GM23338 (cell line): ENCODE results near the gene DBF4B. TPM values are rescaled to one million over a fixed set of nuclear protein-coding genes. Genes with fewer than 3 reads are reported as not detected.
A peak's percentile ranks its signal among the peaks of the same experiment; 100 is the strongest.

Experiments used
- ATAC-seq: fragments of 200-7000 bp; cut with Tn5 transposase; 3 replicates; pipeline ENCODE4 v1.9.1; 2020
- DNase-seq: peaks from one replicate; pipeline ENCODE4 v3.0.0-alpha.2; 2015; ENCODE audit warnings: low spot score
- H2AFZ ChIP-seq: fragments of 200-600 bp; sonication (generic); 2 replicates; pipeline ENCODE4 v1.8.0; 2016; ENCODE audit warnings: antibody characterized with exemption, mild to moderate bottlenecking, moderate library complexity
- H3F3A ChIP-seq: fragments of 200-600 bp; sonication (generic); replicated peaks from 2 replicates; pipeline ENCODE4 v1.8.0; 2017; ENCODE audit warnings: antibody characterized with exemption, mixed run types, low read depth
- H3K27ac ChIP-seq: fragments of 200-600 bp; sonication (generic); 2 replicates; pipeline ENCODE4 v1.6.1; 2016; ENCODE audit warnings: low read depth
- H3K27me3 ChIP-seq: fragments of 200-600 bp; sonication (generic); 2 replicates; pipeline ENCODE4 v1.8.0; 2016; ENCODE audit warnings: mild to moderate bottlenecking, mixed run types, moderate library complexity; ENCODE audit not compliant: insufficient read depth
- H3K36me3 ChIP-seq: fragments of 200-600 bp; sonication (generic); 2 replicates; pipeline ENCODE4 v1.8.0; 2016; ENCODE audit warnings: mild to moderate bottlenecking; ENCODE audit not compliant: insufficient read depth
- H3K4me1 ChIP-seq: fragments of 200-600 bp; sonication (generic); 2 replicates; pipeline ENCODE4 v1.8.0; 2016; ENCODE audit warnings: mild to moderate bottlenecking, moderate library complexity; ENCODE audit not compliant: insufficient read depth
- H3K4me2 ChIP-seq: fragments of 200-600 bp; sonication (generic); 2 replicates; pipeline ENCODE4 v1.7.1; 2017; ENCODE audit warnings: mixed run types
- H3K4me3 ChIP-seq: fragments of 200-600 bp; sonication (generic); 2 replicates; pipeline ENCODE4 v1.6.1; 2016; ENCODE audit warnings: mixed run types
- H3K79me2 ChIP-seq: fragments of 200-600 bp; sonication (generic); replicated peaks from 2 replicates; pipeline ENCODE4 v1.8.0; 2017; ENCODE audit warnings: mild to moderate bottlenecking; ENCODE audit not compliant: insufficient read depth
- H3K9me2 ChIP-seq: fragments of 200-600 bp; sonication (generic); 2 replicates; pipeline ENCODE4 v1.8.0; 2017; ENCODE audit not compliant: insufficient read depth
- H4K20me1 ChIP-seq: fragments of 200-600 bp; sonication (generic); replicated peaks from 2 replicates; pipeline ENCODE4 v1.8.0; 2017; ENCODE audit warnings: mild to moderate bottlenecking; ENCODE audit not compliant: insufficient read depth
- H3K27ac Mint-ChIP-seq: 2 replicates; pipeline ENCODE4 v1.8.0; 2020; ENCODE audit warnings: inconsistent platforms, mild to moderate bottlenecking, moderate library complexity, mixed read lengths
- H3K27me3 Mint-ChIP-seq: 3 replicates; pipeline ENCODE4 v1.8.0; 2022; ENCODE audit warnings: low read depth, mild to moderate bottlenecking, moderate library complexity, mixed read lengths, inconsistent platforms; ENCODE audit not compliant: insufficient read depth, poor library complexity
- H3K36me3 Mint-ChIP-seq: 3 replicates; pipeline ENCODE4 v1.8.0; 2021; ENCODE audit warnings: low read depth, mild to moderate bottlenecking, inconsistent platforms, moderate library complexity, mixed read lengths
- H3K4me1 Mint-ChIP-seq: 3 replicates; pipeline ENCODE4 v1.8.0; 2020; ENCODE audit warnings: mild to moderate bottlenecking, inconsistent platforms, mixed read lengths
- H3K4me3 Mint-ChIP-seq: 3 replicates; pipeline ENCODE4 v1.8.0; 2021; ENCODE audit warnings: moderate library complexity, mild to moderate bottlenecking, inconsistent platforms, mixed read lengths
- H3K9me3 Mint-ChIP-seq: 3 replicates; pipeline ENCODE4 v1.8.0; 2020; ENCODE audit warnings: moderate library complexity, mild to moderate bottlenecking, inconsistent platforms, mixed read lengths
- CREB1 ChIP-seq: fragments of 250-450 bp; sonication (Bioruptor Pico); IDR thresholded peaks from 2 replicates; pipeline ENCODE4 v1.5.0; 2020; ENCODE audit warnings: low read depth, mild to moderate bottlenecking, moderate library complexity
- ETS1 ChIP-seq: IDR thresholded peaks from 2 replicates; pipeline ENCODE4 v1.6.1; 2016; ENCODE audit warnings: antibody characterized with exemption
- EZH2 ChIP-seq: fragments of 200-600 bp; sonication (generic); IDR thresholded peaks from one replicate; pipeline ENCODE4 v1.8.0; 2017; ENCODE audit warnings: antibody characterized with exemption, mild to moderate bottlenecking, low read depth; ENCODE audit not compliant: unreplicated experiment
- EZH2phosphoT487 ChIP-seq: fragments of 200-600 bp; sonication (generic); IDR thresholded peaks from one replicate; pipeline ENCODE4 v1.8.1; 2018; ENCODE audit warnings: antibody characterized with exemption; ENCODE audit not compliant: unreplicated experiment
- JUNB ChIP-seq: IDR thresholded peaks from one replicate; pipeline ENCODE4 v1.6.1; 2016; ENCODE audit warnings: antibody characterized with exemption; ENCODE audit not compliant: unreplicated experiment
- STAT1 ChIP-seq: IDR thresholded peaks from one replicate; pipeline ENCODE4 v1.6.1; 2016; ENCODE audit warnings: antibody characterized with exemption; ENCODE audit not compliant: unreplicated experiment
- ZNF114 ChIP-seq: fragments of 250-450 bp; sonication (Bioruptor Pico); IDR thresholded peaks from 2 replicates; pipeline ENCODE4 v1.5.0; 2020; ENCODE audit warnings: mild to moderate bottlenecking, moderate library complexity
- ZNF462 ChIP-seq: fragments of 250-450 bp; sonication (Bioruptor Pico); IDR thresholded peaks from 2 replicates; pipeline ENCODE4 v1.5.0; 2020; ENCODE audit warnings: mild to moderate bottlenecking, moderate library complexity
- polyA plus RNA-seq: library from polyadenylated mRNA; unstranded; fragments of >200 nt; fragmentation: Nextera tagmentation; extraction: Ambion mirVana; gene quantifications from 2 replicates; pipeline ENCODE4 v1.2.1, GENCODE V29; 2016
- total RNA-seq: library from RNA; depleted of rRNA; stranded (reverse); fragments of >200 nt; shearing (Covaris generic); gene quantifications from 2 replicates; pipeline ENCODE4 v1.2.3, GENCODE V29; 2014
- TF ChIP-seq, protein P1 (sequence below), 2 experiments: fragments of 200-600 bp in 1 of 2; sonication (generic) in 1 of 2; conservative IDR thresholded peaks; 2 replicates each; pipeline versions ENCODE4 v1.5.1 to v1.6.1; 2016 to 2017; ENCODE audit warnings: antibody characterized with exemption in 2 of 2, low read depth in 2 of 2, mild to moderate bottlenecking in 2 of 2, moderate library complexity in 1 of 2

The DBF4B gene
- total and polyA plus RNA-seq, 2 experiments from 2014 or later, result 9.9 to 16.4 TPM

DNA sequence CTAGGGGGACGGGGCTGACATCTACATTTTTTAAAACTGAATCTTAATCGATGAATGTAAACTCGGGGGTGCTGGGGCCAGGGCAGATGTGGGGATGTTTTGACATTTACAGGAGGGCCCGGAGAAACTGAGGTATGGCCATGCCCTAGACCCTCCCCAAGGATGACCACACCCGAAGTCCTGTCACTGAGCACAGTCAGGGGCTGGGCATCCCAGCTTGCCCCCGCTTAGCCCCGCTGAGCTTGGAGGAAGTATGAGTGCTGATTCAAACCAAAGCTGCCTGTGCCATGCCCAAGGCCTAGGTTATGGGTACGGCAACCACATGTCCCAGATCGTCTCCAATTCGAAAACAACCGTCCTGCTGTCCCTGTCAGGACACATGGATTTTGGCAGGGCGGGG, 71.7 kb downstream of the DBF4B start (continued):
- TF ChIP-seq STAT1, result no peak
- no peak for TF ChIP-seq EZH2phosphoT487
- no peak for TF ChIP-seq ZNF114 (CRISPR knock-in tag)
- TF ChIP-seq ZNF462 (CRISPR knock-in tag), result no peak

GRCh38 chr17:44780845-44781480, 72.5 kb downstream of the DBF4B start:
- Mint-ChIP-seq H3K4me3 (no peak overlapping the region; the same call in 2 of the 3 replicates), H3K4me1 (peaks cover 29% of the 10 kb centered on the region), H3K27ac (no peak overlapping the region), H3K9me3 (no peaks in the 10 kb centered on the region), H3K36me3 (no peaks in the 10 kb centered on the region), H3K27me3 (peaks cover 31% of the 10 kb centered on the region)
- Histone ChIP-seq H3K79me2 (no peaks in the 10 kb centered on the region), H3K4me1 (peaks cover 25% of the 10 kb centered on the region), H3K4me2 (peak overlapping the region; percentile 63; the same call in 1 of the 2 replicates), H3K4me3 (no peak overlapping the region), H2AFZ (no peak overlapping the region), H4K20me1 (no peaks in the 10 kb centered on the region), H3K9me2 (no peaks in the 10 kb centered on the region), H3F3A (0 out of 2 replicates have a peak, but pooled peaks cover 4% of the 10 kb centered on the region), H3K27me3 (peaks cover 12% of the 10 kb centered on the region), H3K36me3 (no peaks in the 10 kb centered on the region), H3K27ac (no peak overlapping the region)
- no peak for ATAC-seq
- DNase-seq, result no peak
- TF ChIP-seq STAT1 (no peak), CREB1 (CRISPR knock-in tag) (no peak), ETS1 (no peak), JUNB (no peak), EZH2 (no peak)
- TF ChIP-seq, protein P1, sequence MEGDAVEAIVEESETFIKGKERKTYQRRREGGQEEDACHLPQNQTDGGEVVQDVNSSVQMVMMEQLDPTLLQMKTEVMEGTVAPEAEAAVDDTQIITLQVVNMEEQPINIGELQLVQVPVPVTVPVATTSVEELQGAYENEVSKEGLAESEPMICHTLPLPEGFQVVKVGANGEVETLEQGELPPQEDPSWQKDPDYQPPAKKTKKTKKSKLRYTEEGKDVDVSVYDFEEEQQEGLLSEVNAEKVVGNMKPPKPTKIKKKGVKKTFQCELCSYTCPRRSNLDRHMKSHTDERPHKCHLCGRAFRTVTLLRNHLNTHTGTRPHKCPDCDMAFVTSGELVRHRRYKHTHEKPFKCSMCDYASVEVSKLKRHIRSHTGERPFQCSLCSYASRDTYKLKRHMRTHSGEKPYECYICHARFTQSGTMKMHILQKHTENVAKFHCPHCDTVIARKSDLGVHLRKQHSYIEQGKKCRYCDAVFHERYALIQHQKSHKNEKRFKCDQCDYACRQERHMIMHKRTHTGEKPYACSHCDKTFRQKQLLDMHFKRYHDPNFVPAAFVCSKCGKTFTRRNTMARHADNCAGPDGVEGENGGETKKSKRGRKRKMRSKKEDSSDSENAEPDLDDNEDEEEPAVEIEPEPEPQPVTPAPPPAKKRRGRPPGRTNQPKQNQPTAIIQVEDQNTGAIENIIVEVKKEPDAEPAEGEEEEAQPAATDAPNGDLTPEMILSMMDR (conservative IDR thresholded peaks at IDR 0.05; ENCODE audit: low read depth in 2 of 2), result no peak
